ENCODE data around the gene EQTN. TPM values are rescaled to one million over a fixed set of nuclear protein-coding genes. Genes with fewer than 3 reads are reported as not detected.
A peak's percentile ranks its signal among the peaks of the same experiment; 100 is the strongest.

The EQTN gene
- total RNA-seq, 2 experiments from 2014 or later, result not detected

DNA sequence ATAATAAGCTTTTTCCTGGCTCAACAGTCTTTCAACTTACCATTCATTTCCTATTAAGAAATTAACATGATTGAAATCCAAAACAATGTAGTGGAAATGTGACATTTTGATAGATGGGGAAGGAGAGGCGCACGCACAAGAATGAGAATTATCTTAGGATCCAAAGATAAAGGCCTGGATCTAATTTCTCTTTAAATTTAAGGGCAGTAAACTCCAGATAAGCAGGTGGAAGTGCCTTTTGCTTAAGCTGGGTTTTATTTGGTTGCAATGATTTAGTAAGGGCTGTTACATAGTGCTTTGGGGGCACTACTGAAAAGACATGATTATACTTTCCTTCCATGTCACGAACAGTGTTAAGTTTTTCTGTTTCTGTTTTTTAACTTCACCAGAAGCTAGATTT, 17.3 kb downstream of the EQTN start:
- Histone ChIP-seq H3K9me3 (ENCODE audit: low read length) (no peaks in the 10 kb centered on the region), H3K4me3 (ENCODE audit: low read depth, low read length, poor library complexity, severe bottlenecking) (no peak overlapping the region), H3K79me2 (ENCODE audit: insufficient read depth, low read depth, low read length) (no peaks in the 10 kb centered on the region), H4K20me1 (ENCODE audit: insufficient read depth, low read length) (no peaks in the 10 kb centered on the region), H3K9me2 (ENCODE audit: insufficient read depth, low read length) (no peaks in the 10 kb centered on the region), H3K4me1 (ENCODE audit: insufficient read depth, low read length, poor library complexity, severe bottlenecking) (no peaks in the 10 kb centered on the region), H3K27ac (ENCODE audit: low read depth, low read length, poor library complexity, severe bottlenecking) (no peak overlapping the region), H3K36me3 (ENCODE audit: insufficient read depth, low read length) (no peaks in the 10 kb centered on the region), H3K4me2 (ENCODE audit: low read length) (no peak overlapping the region), H2AFZ (ENCODE audit: low read length) (no peak overlapping the region)
- BruUV-seq (replicated peaks), result no TSS peak
- DNase-seq (ENCODE audit: low spot score), result no peak
- TF ChIP-seq, protein P1, sequence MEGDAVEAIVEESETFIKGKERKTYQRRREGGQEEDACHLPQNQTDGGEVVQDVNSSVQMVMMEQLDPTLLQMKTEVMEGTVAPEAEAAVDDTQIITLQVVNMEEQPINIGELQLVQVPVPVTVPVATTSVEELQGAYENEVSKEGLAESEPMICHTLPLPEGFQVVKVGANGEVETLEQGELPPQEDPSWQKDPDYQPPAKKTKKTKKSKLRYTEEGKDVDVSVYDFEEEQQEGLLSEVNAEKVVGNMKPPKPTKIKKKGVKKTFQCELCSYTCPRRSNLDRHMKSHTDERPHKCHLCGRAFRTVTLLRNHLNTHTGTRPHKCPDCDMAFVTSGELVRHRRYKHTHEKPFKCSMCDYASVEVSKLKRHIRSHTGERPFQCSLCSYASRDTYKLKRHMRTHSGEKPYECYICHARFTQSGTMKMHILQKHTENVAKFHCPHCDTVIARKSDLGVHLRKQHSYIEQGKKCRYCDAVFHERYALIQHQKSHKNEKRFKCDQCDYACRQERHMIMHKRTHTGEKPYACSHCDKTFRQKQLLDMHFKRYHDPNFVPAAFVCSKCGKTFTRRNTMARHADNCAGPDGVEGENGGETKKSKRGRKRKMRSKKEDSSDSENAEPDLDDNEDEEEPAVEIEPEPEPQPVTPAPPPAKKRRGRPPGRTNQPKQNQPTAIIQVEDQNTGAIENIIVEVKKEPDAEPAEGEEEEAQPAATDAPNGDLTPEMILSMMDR (conservative IDR thresholded peaks at IDR 0.05; ENCODE audit: low read length), result no peak
- no peak for TF ChIP-seq EZH2phosphoT487 (IDR thresholded peaks at IDR 0.05; ENCODE audit: borderline replicate concordance, low read depth, low read length)
- intact Hi-C loops (cut with micrococcal nuclease; ENCODE audit: unreplicated experiment), result no loop called here
- CTCF ChIA-PET (ENCODE audit: unreplicated experiment), result no interaction called here
- POLR2A ChIA-PET, result interaction anchor here (0.6 to 1.7 kb wide), 3 partner anchors 12 to 420 kb away, joined by 3 to 5 read pairs (median 3); no protein-coding TSS in a partner anchor

DNA sequence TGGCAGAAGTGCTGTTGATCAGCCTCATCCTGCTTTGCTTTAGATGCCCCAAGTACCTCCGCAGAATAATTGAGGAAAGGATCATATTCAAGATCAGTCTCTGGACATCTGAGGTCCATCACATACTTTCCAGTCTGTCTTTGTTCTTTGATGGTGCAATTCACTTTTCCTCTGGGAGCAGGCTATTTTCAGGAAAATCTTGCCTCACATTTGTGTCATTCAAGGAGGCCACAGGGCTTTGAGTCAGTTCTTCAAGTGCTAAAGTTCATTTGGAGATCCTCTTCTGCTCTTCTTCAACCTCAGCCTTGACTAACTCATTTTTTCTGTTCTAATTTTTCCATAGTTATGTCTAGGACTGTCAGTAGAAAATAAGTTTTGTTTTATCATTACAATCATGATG, 18.6 kb downstream of the EQTN start:
- CTCF ChIA-PET (ENCODE audit: unreplicated experiment), result no interaction called here
- intact Hi-C loops (cut with micrococcal nuclease; ENCODE audit: unreplicated experiment), result no loop called here
- BruUV-seq (replicated peaks), result no TSS peak
- Histone ChIP-seq H3K9me2 (ENCODE audit: insufficient read depth, low read length) (no peaks in the 10 kb centered on the region), H3K9me3 (ENCODE audit: low read length) (no peaks in the 10 kb centered on the region), H3K79me2 (ENCODE audit: insufficient read depth, low read depth, low read length) (no peaks in the 10 kb centered on the region), H2AFZ (ENCODE audit: low read length) (no peak overlapping the region), H3K27ac (ENCODE audit: low read depth, low read length, poor library complexity, severe bottlenecking) (no peak overlapping the region), H3K4me3 (ENCODE audit: low read depth, low read length, poor library complexity, severe bottlenecking) (no peak overlapping the region), H3K4me2 (ENCODE audit: low read length) (no peak overlapping the region), H4K20me1 (ENCODE audit: insufficient read depth, low read length) (no peaks in the 10 kb centered on the region), H3K36me3 (ENCODE audit: insufficient read depth, low read length) (no peaks in the 10 kb centered on the region), H3K4me1 (ENCODE audit: insufficient read depth, low read length, poor library complexity, severe bottlenecking) (no peaks in the 10 kb centered on the region)
- DNase-seq (ENCODE audit: low spot score), result no peak
- POLR2A ChIA-PET, result no interaction called here
- TF ChIP-seq, protein P1 (conservative IDR thresholded peaks at IDR 0.05; ENCODE audit: low read length), result no peak
- TF ChIP-seq EZH2phosphoT487 (IDR thresholded peaks at IDR 0.05; ENCODE audit: borderline replicate concordance, low read depth, low read length), result no peak

DNA sequence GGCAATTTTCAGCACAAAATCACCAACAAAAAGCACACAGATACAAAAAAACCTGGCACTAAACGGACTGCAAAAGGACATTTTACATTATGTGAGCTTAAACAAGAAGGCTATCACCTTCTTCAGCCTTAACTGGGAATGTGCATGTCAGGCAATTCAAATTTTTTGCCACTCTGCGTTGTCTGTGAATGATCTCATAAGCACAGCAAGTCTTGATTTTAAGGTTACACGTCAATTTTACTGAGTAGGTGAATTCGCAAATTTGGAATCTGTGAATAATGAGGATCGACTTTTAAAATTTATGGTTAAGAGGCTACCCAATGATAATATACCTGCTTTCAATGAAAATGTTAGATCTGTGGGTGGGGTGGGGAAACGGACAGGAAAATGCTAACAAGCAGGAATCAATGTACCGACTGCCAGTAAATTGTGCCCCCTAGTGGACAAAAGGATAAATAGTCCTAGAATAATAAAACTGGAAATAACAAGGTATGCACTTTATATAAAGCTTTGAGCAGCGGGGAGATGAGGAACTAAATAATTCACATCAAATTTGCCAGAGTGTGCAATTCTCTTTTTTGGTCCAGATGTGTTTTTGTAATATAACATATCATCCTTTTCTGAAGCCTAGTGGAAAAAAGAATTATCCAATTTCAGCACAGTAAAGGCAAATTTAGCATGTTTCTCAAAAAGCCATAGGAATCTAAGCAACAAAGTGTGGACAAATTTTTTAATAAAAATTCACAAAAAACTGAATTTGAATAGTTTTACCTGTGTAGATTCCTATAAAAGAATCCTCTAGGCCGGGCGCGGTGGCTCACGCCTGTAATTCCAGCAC, 20.5 kb downstream of the EQTN start:
- DNase-seq (ENCODE audit: low spot score), result peak; percentile 65
- no peak for TF ChIP-seq EZH2phosphoT487 (IDR thresholded peaks at IDR 0.05; ENCODE audit: borderline replicate concordance, low read depth, low read length)
- TF ChIP-seq, protein P1 (conservative IDR thresholded peaks at IDR 0.05; ENCODE audit: low read length), result peak; percentile 92
- Histone ChIP-seq H3K79me2 (ENCODE audit: insufficient read depth, low read depth, low read length) (no peaks in the 10 kb centered on the region), H3K4me2 (ENCODE audit: low read length) (no peak overlapping the region), H3K27ac (ENCODE audit: low read depth, low read length, poor library complexity, severe bottlenecking) (no peak overlapping the region), H3K9me2 (ENCODE audit: insufficient read depth, low read length) (no peaks in the 10 kb centered on the region), H4K20me1 (ENCODE audit: insufficient read depth, low read length) (no peaks in the 10 kb centered on the region), H3K4me3 (ENCODE audit: low read depth, low read length, poor library complexity, severe bottlenecking) (no peak overlapping the region), H3K4me1 (ENCODE audit: insufficient read depth, low read length, poor library complexity, severe bottlenecking) (no peaks in the 10 kb centered on the region), H3K36me3 (ENCODE audit: insufficient read depth, low read length) (no peaks in the 10 kb centered on the region), H2AFZ (ENCODE audit: low read length) (peak overlapping the region; percentile 65; the same call in 1 of the 2 replicates), H3K9me3 (ENCODE audit: low read length) (no peaks in the 10 kb centered on the region)
- intact Hi-C loops (cut with micrococcal nuclease; ENCODE audit: unreplicated experiment), result loop anchor here (2.0 kb wide), 2 partner anchors 244 to 534 kb away; no protein-coding TSS in a partner anchor
- CTCF ChIA-PET (ENCODE audit: unreplicated experiment), result no interaction called here
- POLR2A ChIA-PET, result interaction anchor here (0.7 kb wide), 1 partner anchor 173 kb away, joined by 3 read pairs; no protein-coding TSS in a partner anchor
- no TSS peak for BruUV-seq (replicated peaks)

All from OCI-LY7 (cell line).